ENCODE data around the gene JAK3. TPM values are rescaled to one million over a fixed set of nuclear protein-coding genes. Genes with fewer than 3 reads are reported as not detected.

JAK3 gene
- total and polyA plus RNA-seq, 2 of the 4 experiments (the other 2 are of a cell fraction): 0.36 to 1.5 TPM

GRCh38 chr19:17812099-17812498 is 35.7 kb downstream of the JAK3 start:
- TF ChIP-seq NFE2L2 (IDR thresholded peaks at IDR 0.05; ENCODE audit: low read depth, low read length) (no peak), RCOR1 (IDR thresholded peaks at IDR 0.05; ENCODE audit: insufficient replicate concordance, low read length) (no peak), SMC3 (IDR thresholded peaks at IDR 0.05; ENCODE audit: low read depth, low read length) (no peak)
- Histone ChIP-seq H3K27me3 (ENCODE audit: control insufficient read depth, insufficient read depth, low read length) (peaks cover 33% of the 10 kb centered on the region), H2AFZ (replicated peaks; ENCODE audit: low read length, poor library complexity) (no peak overlapping the region), H3K4ac (ENCODE audit: low read depth, low read length) (no peak overlapping the region), H2AK5ac (ENCODE audit: low read depth, low read length) (no peak overlapping the region), H3K4me2 (ENCODE audit: low read depth, low read length) (no peak overlapping the region), H2BK15ac (ENCODE audit: low read depth, low read length) (no peak overlapping the region), H3K14ac (replicated peaks; ENCODE audit: low read depth, low read length) (no peak overlapping the region), H4K5ac (ENCODE audit: low read depth, low read length) (no peak overlapping the region), H3K23ac (ENCODE audit: low read depth, low read length) (no peak overlapping the region), H4K91ac (ENCODE audit: insufficient read depth, low read depth, low read length) (no peak overlapping the region), H4K8ac (ENCODE audit: low read depth in 2 of 2, low read length in 2 of 2) (no peak overlapping the region), H3K18ac (ENCODE audit: low read depth, low read length) (no peak overlapping the region), H3K9me3 (ENCODE audit: control insufficient read depth, insufficient read depth, low read length) (no peaks in the 10 kb centered on the region; the same call in 1 of the 2 replicates), H3K4me1 (ENCODE audit: control insufficient read depth, insufficient read depth, low read length) (no peaks in the 10 kb centered on the region), H2AK9ac (replicated peaks; ENCODE audit: low read depth, low read length, poor library complexity) (no peak overlapping the region), H3K79me1 (ENCODE audit: low read depth in 1 of 2, low read length in 2 of 2) (no peaks in the 10 kb centered on the region), H2BK20ac (ENCODE audit: low read depth, low read length) (no peak overlapping the region), H3K56ac (ENCODE audit: extremely low read depth, insufficient read depth, low read length) (no peak overlapping the region), H4K20me1 (ENCODE audit: insufficient read depth, low read length) (no peaks in the 10 kb centered on the region), H3K27ac (ENCODE audit: insufficient read depth, low read length) (no peak overlapping the region), H3K36me3 (ENCODE audit: control insufficient read depth, insufficient read depth, low read length) (no peaks in the 10 kb centered on the region), H3K9ac (ENCODE audit: low read depth, low read length) (no peak overlapping the region), H3K9me1 (ENCODE audit: insufficient read depth, low read length) (no peaks in the 10 kb centered on the region), H2BK5ac (ENCODE audit: low read depth, low read length, poor library complexity, severe bottlenecking) (no peak overlapping the region), H2BK120ac (ENCODE audit: low read depth, low read length) (no peak overlapping the region), H3K4me3 (ENCODE audit: insufficient read depth, low read depth, low read length) (no peak overlapping the region)
- no CpG with 5 or more reads among the region's 5 CpGs for WGBS, 2 experiments (ENCODE audit: extremely low coverage in 2 of 2, insufficient read length in 1 of 2)
- in situ Hi-C loops (cut with MboI; ENCODE audit: low sequenced_read_pairs) (no loop called here), intact Hi-C loops (cut with micrococcal nuclease) (no loop called here), dilution Hi-C loops (cut with HindIII; ENCODE audit: low sequenced_read_pairs, unreplicated experiment) (no loop called here)
- DNase-seq (no peak), ATAC-seq (ENCODE audit: low read depth) (no peak)
- ChIA-PET POLR2A (ENCODE audit: unreplicated experiment) (no interaction called here), CTCF (interaction anchor here (0.6 kb wide), 1 partner anchor 135 kb away, joined by 4 read pairs; no protein-coding TSS in a partner anchor)
- BruUV-seq (replicated peaks): no TSS peak
